Measurements from ENCODE around the gene CPSF4. TPM values are rescaled to one million over a fixed set of nuclear protein-coding genes. Genes with fewer than 3 reads are reported as not detected.

Gene CPSF4
- 35.0 to 45.7 TPM (median 42.4 TPM) in 5 replicates for total RNA-seq (2022; extraction: Qiagen RNA extraction; ENCODE audit: low read depth)

DNA sequence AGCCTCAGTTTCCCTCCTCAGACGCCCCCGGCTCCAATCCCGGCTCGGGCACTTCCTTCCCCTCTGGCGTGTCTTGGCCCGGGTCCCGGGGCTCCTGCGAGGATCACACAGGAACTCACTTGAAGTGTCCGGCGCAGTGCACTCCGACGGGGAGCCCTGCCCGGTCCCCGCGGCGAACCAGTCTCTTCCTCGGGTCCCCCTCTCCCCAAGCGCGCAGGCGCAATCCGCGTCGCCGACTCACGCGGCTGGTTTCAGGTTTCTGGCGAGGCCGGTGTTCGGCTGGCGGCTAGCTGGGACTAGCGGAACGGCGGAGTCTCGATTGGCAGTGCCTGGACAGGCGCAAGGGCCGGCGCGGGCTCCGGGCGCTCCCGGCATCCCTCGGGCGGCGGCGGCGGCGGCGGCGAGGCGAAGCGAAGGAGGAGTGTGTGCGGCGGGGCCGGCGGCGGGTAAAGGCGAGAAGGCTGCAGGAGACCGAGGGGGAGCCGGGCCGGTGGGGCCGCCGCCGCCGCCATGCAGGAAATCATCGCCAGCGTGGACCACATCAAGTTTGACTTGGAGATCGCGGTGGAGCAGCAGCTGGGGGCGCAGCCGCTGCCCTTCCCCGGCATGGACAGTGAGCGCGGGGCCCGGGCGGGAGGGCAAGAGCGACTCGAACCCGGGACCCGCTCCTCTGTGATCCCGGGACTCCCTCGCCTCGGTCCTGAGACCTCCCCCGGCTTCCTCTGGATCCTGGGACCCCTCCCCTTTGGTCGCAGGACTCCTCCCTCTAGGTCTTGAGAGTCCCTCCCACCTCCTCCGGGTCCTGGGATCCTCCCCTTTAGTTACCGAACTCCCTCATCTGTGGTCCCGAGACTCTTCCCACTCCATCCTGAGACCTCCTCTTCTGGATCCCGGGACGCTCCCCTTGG, at the start of gene CPSF4, which contains the start of gene PTCD1:
CPSF4 (plus strand) TSS at position 371 of the 908 bp plus-strand sequence; CDS start at position 511, 140 bp downstream.
PTCD1 (minus strand) TSS at position 226 of the 908 bp plus-strand sequence. CDS start 3,556 bp downstream, outside the sequence.

DNA sequence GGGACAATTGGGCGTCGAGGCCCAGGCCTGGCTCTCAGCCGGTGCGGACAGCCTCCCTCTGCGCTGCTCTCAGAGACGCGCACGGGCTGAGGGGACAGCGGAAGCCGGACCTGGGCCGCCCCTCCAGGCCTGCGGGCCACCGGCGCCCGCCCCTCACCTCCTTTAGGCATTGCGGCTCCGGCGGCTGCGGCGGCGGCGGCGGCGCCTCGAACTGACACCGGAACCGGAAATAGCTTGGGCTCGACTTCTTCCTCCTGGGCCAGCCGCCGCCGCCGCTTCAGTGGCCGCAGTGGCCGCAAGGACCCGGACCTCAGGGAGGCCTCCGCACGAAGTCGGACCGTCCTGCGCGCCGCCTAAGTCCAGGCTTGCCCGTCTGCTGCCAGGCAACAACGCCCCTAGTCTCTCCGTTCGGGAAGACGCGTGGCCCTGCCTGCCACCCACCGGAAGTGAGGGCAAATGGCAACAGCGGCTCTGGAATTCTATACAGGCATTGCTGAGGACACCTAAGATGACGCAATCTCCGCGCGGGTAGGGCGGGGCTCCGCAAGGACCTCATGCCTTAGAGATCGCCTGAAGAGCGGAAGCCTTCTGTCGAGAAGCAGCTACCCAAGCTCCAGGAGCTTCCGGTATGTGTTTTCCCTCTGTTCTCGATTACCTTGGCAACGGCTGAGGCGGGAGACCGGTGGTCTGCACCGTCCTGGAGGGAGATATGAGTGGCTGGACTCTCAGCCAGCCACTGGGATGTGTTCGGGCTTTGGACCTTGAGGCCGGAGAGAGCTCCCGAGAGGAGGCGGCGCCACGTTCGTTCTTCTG, 30.2 kb upstream of the CPSF4 start, which contains the start of the genes BUD31 and PDAP1:
BUD31 (plus strand) TSS at position 591 of the 813 bp plus-strand sequence. CDS start 2,124 bp downstream, outside the sequence.
PDAP1 (minus strand) TSS at position 219 of the 813 bp plus-strand sequence; CDS start at position 170, 49 bp downstream.

GRCh38 chr7:99472561-99473314, 34.0 kb downstream of the CPSF4 start, which contains the start of gene ZNF789:
TSS of gene ZNF789 (plus strand) at chr7:99472890. CDS start at chr7:99476457, 3,567 bp downstream.

GRCh38 chr7:99499721-99500636, 61.2 kb downstream of the CPSF4 start, which contains the start of gene ZNF394:
TSS of gene ZNF394 (minus strand) at chr7:99500281. CDS start at chr7:99500093, 188 bp downstream.

DNA sequence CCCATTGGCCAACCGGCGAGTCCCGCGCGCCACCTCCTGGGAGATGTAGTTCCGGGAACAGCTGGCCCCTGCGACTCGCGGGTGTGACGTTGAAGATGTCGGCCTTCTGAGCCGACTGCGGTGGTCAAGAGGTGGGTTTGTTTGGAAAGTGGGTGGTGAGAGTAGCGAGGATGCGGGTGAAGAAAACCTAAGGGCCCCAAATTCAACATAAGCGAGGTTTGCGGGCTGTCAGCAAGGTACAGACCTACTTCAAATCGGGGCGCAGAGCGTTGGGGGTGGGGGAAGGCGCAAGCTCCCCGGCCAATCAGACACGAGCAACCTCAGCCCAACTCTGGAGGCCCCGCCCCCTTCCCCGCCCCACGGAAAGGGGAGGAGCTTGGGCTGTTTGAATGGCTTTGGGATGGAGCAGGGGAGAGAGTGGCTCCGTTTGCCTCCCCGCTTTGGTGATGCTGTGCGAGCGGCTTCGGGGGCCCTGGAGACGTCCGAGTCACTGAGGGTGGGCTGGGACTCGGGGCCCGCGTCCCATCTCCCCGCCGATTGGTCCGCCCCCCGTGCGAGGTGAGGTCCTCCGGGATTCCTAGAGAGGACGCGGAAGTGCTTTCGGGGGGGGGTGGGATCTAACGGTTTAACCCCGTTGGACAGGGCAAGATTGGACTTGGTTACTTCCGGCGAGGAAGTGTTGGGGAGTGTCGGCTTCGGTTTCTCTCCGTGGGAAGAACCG, 66.0 kb downstream of the CPSF4 start, which contains the start of gene ZKSCAN5:
ZKSCAN5 (plus strand) TSS at position 60 of the 721 bp plus-strand sequence. CDS start 1,383 bp downstream, outside the sequence.

Other genes with a start within 250 kb of the CPSF4 start
- gene KPNA7, start 230.8 kb upstream of the CPSF4 start, total RNA-seq (2022; extraction: Qiagen RNA extraction; ENCODE audit: low read depth), result 0.97 to 1.7 TPM (median 1.2 TPM) in 5 replicates
- gene MYH16, start 166.1 kb upstream of the CPSF4 start, total RNA-seq (2022; extraction: Qiagen RNA extraction; ENCODE audit: low read depth), result 0.64 to 1.0 TPM (median 0.84 TPM) in 5 replicates
- gene ARPC1A, start 113.0 kb upstream of the CPSF4 start, total RNA-seq (2022; extraction: Qiagen RNA extraction; ENCODE audit: low read depth), result 133 to 146 TPM (median 136 TPM) in 5 replicates
- 267 to 303 TPM (median 287 TPM) in 5 replicates for gene ARPC1B, start 64.2 kb upstream of the CPSF4 start, total RNA-seq (2022; extraction: Qiagen RNA extraction; ENCODE audit: low read depth)
- 169 to 200 TPM (median 181 TPM) in 5 replicates for gene PDAP1, start 30.3 kb upstream of the CPSF4 start, total RNA-seq (2022; extraction: Qiagen RNA extraction; ENCODE audit: low read depth)
- gene BUD31, start 30.0 kb upstream of the CPSF4 start, total RNA-seq (2022; extraction: Qiagen RNA extraction; ENCODE audit: low read depth), result 134 to 165 TPM (median 150 TPM) in 5 replicates
- gene PTCD1, start 145 bp upstream of the CPSF4 start, total RNA-seq (2022; extraction: Qiagen RNA extraction; ENCODE audit: low read depth), result 6.7 to 7.3 TPM (median 6.8 TPM) in 5 replicates
- 885 to 1,454 TPM (median 964 TPM) in 5 replicates for gene ATP5MF, start 27.2 kb downstream of the CPSF4 start, total RNA-seq (2022; extraction: Qiagen RNA extraction; ENCODE audit: low read depth)
- 7.9 to 9.9 TPM (median 8.7 TPM) in 5 replicates for gene ZNF789, start 33.9 kb downstream of the CPSF4 start, total RNA-seq (2022; extraction: Qiagen RNA extraction; ENCODE audit: low read depth)
- 15.1 to 19.6 TPM (median 18.5 TPM) in 5 replicates for gene ZNF394, start 61.3 kb downstream of the CPSF4 start, total RNA-seq (2022; extraction: Qiagen RNA extraction; ENCODE audit: low read depth)
- 9.0 to 10.3 TPM (median 9.5 TPM) in 5 replicates for gene ZKSCAN5, start 65.7 kb downstream of the CPSF4 start, total RNA-seq (2022; extraction: Qiagen RNA extraction; ENCODE audit: low read depth)
- gene FAM200A, start 113.2 kb downstream of the CPSF4 start, total RNA-seq (2022; extraction: Qiagen RNA extraction; ENCODE audit: low read depth), result 5.7 to 6.8 TPM (median 6.0 TPM) in 5 replicates
- gene ZNF655, start 119.7 kb downstream of the CPSF4 start, total RNA-seq (2022; extraction: Qiagen RNA extraction; ENCODE audit: low read depth), result 54.1 to 63.6 TPM (median 57.3 TPM) in 5 replicates
- 0.75 to 1.4 TPM (median 1.1 TPM) in 5 replicates for gene TMEM225B, start 159.3 kb downstream of the CPSF4 start, total RNA-seq (2022; extraction: Qiagen RNA extraction; ENCODE audit: low read depth)
- gene ZSCAN25, start 178.0 kb downstream of the CPSF4 start, total RNA-seq (2022; extraction: Qiagen RNA extraction; ENCODE audit: low read depth), result 8.1 to 10.8 TPM (median 9.7 TPM) in 5 replicates
- gene CYP3A5, start 241.1 kb downstream of the CPSF4 start, total RNA-seq (2022; extraction: Qiagen RNA extraction; ENCODE audit: low read depth), result 1.4 to 1.9 TPM (median 1.6 TPM) in 5 replicates